Aorta (tissue), 5 donors: ENCODE measurements around the gene SLC25A48. TPM values are rescaled to one million over a fixed set of nuclear protein-coding genes. Genes with fewer than 3 reads are reported as not detected.

Experiments used
- ATAC-seq: fragments of 200-7000 bp; cut with Tn5 transposase; one replicate; pipeline ENCODE4 v1.9.1; 2022; ENCODE audit warnings: moderate library complexity; ENCODE audit not compliant: low FRiP score
- DNase-seq, 2 donors: peaks; one replicate each; pipeline ENCODE4 v3.0.0-alpha.2; 2020
- H3K27ac ChIP-seq, 2 donors: one replicate each; pipeline ENCODE4 v1.5.1; 2013; ENCODE audit warnings: low read length in 2 of 2, mild to moderate bottlenecking in 2 of 2, moderate library complexity in 2 of 2, control low read depth in 1 of 2, inconsistent platforms in 1 of 2, low read depth in 1 of 2
- H3K27me3 ChIP-seq, 2 donors: one replicate each; pipeline ENCODE4 v1.6.1; 2013; ENCODE audit warnings: control low read depth in 1 of 2, low read length in 1 of 2, mild to moderate bottlenecking in 1 of 2, moderate library complexity in 1 of 2; ENCODE audit not compliant: insufficient read depth in 2 of 2, control insufficient read depth in 1 of 2
- H3K36me3 ChIP-seq, 2 donors: one replicate each; pipeline ENCODE4 v1.6.1; 2013; ENCODE audit warnings: control low read depth in 1 of 2, low read length in 1 of 2, mild to moderate bottlenecking in 1 of 2; ENCODE audit not compliant: insufficient read depth in 2 of 2, control insufficient read depth in 1 of 2
- H3K4me1 ChIP-seq, 2 donors: one replicate each; pipeline ENCODE4 v1.6.1; 2013; ENCODE audit warnings: low read length in 2 of 2, control low read depth in 1 of 2, mild to moderate bottlenecking in 1 of 2, moderate library complexity in 1 of 2; ENCODE audit not compliant: insufficient read depth in 2 of 2, control insufficient read depth in 1 of 2
- H3K4me3 ChIP-seq, 2 donors: one replicate each; pipeline ENCODE4 v1.5.1; 2013; ENCODE audit warnings: low read length in 2 of 2, control low read depth in 1 of 2, mild to moderate bottlenecking in 1 of 2
- H3K9me3 ChIP-seq: one replicate; pipeline ENCODE4 v1.6.1; 2013; ENCODE audit warnings: mild to moderate bottlenecking, low read length; ENCODE audit not compliant: control insufficient read depth
- WGBS, 2 donors: extraction: QIAGEN DNeasy Blood & Tissue Kit; methylation state at CpG; one replicate each; pipeline ENCODE4 v1.1.7; 2013; 5-methylcytosine and 5-hydroxymethylcytosine counted together
- intact Hi-C, 2 donors: fragments of 100-400 bp; cut with DNase I; formaldehyde crosslinking; loops; one replicate each; pipeline versions ENCODE4 v1.14.2 to v1.15.0; 2022
- polyA plus RNA-seq, 2 donors: library from polyadenylated mRNA; stranded (reverse); fragments of 200-250 nt; gene quantifications; one replicate each; pipeline ENCODE4 v1.2.3, GENCODE V29; 2013
- total RNA-seq, 2 donors: library from RNA; stranded (reverse); fragmentation: NEBNext Ultra II Directional; extraction: Animal tissue kit (Norgen Biotek cat#: 25700); gene quantifications; one replicate each; pipeline ENCODE4 v1.2.1, GENCODE V29; 2021
- donor health status: healthy with polysubstance abuse.
- donor health status: Bipolar disorder and iron deficiency.
- donor health status: DM: no; HTN: no; CAD: no.
- donor health status: DM: no; HTN: no; CAD: no.
- donor health status: DM: yes; HTN: yes; CAD: no.

SLC25A48 gene
- total and polyA plus RNA-seq, 4 donors, result 0.42 to 1.1 TPM; not detected in 2

GRCh38 chr5:135859641-135860040 is 25.2 kb downstream of the SLC25A48 start:
- Histone ChIP-seq H3K4me1 (no peaks in the 10 kb centered on the region), H3K36me3 (no peaks in the 10 kb centered on the region), H3K4me3 (no peak overlapping the region), H3K9me3 (peaks cover 2% of the 10 kb centered on the region), H3K27ac (no peak overlapping the region), H3K27me3 (no peaks in the 10 kb centered on the region)
- intact Hi-C loops, result no loop called here
- no peak for DNase-seq
- no peak for ATAC-seq
- 85 to 92% methylated on average over 1 of the region's 1 CpG for WGBS, 2 donors

- Histone ChIP-seq H3K27ac (no peak overlapping the region), H3K4me3 (no peak overlapping the region), H3K36me3 (no peaks in the 10 kb centered on the region), H3K27me3 (no peaks in the 10 kb centered on the region), H3K4me1 (no peaks in the 10 kb centered on the region), H3K9me3 (peaks cover 2% of the 10 kb centered on the region)
- 89 to 96% methylated on average over 1 of the region's 1 CpG for WGBS, 2 donors
- DNase-seq (no peak), ATAC-seq (no peak)
- intact Hi-C loops, result no loop called here
Observed at GRCh38 chr5:135861641-135862040, 27.2 kb downstream of the SLC25A48 start.

- Histone ChIP-seq H3K36me3 (no peaks in the 10 kb centered on the region), H3K27ac (no peak overlapping the region), H3K4me1 (no peaks in the 10 kb centered on the region), H3K9me3 (peaks cover 1% of the 10 kb centered on the region), H3K4me3 (no peak overlapping the region), H3K27me3 (no peaks in the 10 kb centered on the region)
- intact Hi-C loops, result no loop called here
- no peak for ATAC-seq
- DNase-seq, result no peak
Observed at GRCh38 chr5:135862086-135862485, 27.6 kb downstream of the SLC25A48 start.

- H3K9me3 ChIP-seq, result no peaks in the 10 kb centered on the region
- H3K27ac ChIP-seq, result no peak overlapping the region
- intact Hi-C loops, result no loop called here
- no peaks in the 10 kb centered on the region for H3K36me3 ChIP-seq
- H3K27me3 ChIP-seq, result no peaks in the 10 kb centered on the region
- H3K4me1 ChIP-seq, result no peaks in the 10 kb centered on the region
- DNase-seq, result no peak
- no peak overlapping the region for H3K4me3 ChIP-seq
- 95 to 98% methylated on average over 2 of the region's 2 CpGs for WGBS, 2 donors
- ATAC-seq, result no peak
Observed at GRCh38 chr5:135862744-135863143, 28.3 kb downstream of the SLC25A48 start.

- WGBS, 2 donors, result 48 to 64% methylated on average over 3 of the region's 3 CpGs
- ATAC-seq, result no peak
- no peaks in the 10 kb centered on the region for H3K9me3 ChIP-seq
- no peak overlapping the region for H3K4me3 ChIP-seq
- no peak for DNase-seq
- intact Hi-C loops, result no loop called here
- no peak overlapping the region for H3K27ac ChIP-seq
- no peaks in the 10 kb centered on the region for H3K27me3 ChIP-seq
- no peaks in the 10 kb centered on the region for H3K4me1 ChIP-seq
- H3K36me3 ChIP-seq, result no peaks in the 10 kb centered on the region
Observed at GRCh38 chr5:135864503-135865435, 30.3 kb downstream of the SLC25A48 start.

- no peaks in the 10 kb centered on the region for H3K4me1 ChIP-seq
- H3K27ac ChIP-seq, result no peak overlapping the region
- no peaks in the 10 kb centered on the region for H3K36me3 ChIP-seq
- no peak for ATAC-seq
- intact Hi-C loops, result no loop called here
- no peaks in the 10 kb centered on the region for H3K9me3 ChIP-seq
- H3K27me3 ChIP-seq, result no peaks in the 10 kb centered on the region
- DNase-seq, result no peak
- H3K4me3 ChIP-seq, result no peak overlapping the region
- WGBS, 2 donors, result 94 to 97% methylated on average over 2 of the region's 2 CpGs
Observed at GRCh38 chr5:135866016-135866415, 31.6 kb downstream of the SLC25A48 start.

GRCh38 chr5:135867599-135867998 is 33.1 kb downstream of the SLC25A48 start:
- Histone ChIP-seq H3K4me1 (no peaks in the 10 kb centered on the region), H3K9me3 (no peaks in the 10 kb centered on the region), H3K4me3 (no peak overlapping the region), H3K27ac (no peak overlapping the region), H3K36me3 (no peaks in the 10 kb centered on the region), H3K27me3 (no peaks in the 10 kb centered on the region)
- intact Hi-C loops, result no loop called here
- ATAC-seq, result no peak
- DNase-seq, result no peak

- intact Hi-C loops, result no loop called here
- no peaks in the 10 kb centered on the region for H3K27me3 ChIP-seq
- no peak for DNase-seq
- no peak overlapping the region for H3K27ac ChIP-seq
- ATAC-seq, result no peak
- no peak overlapping the region for H3K4me3 ChIP-seq
- no peaks in the 10 kb centered on the region for H3K4me1 ChIP-seq
- 57 to 81% methylated on average over 2 of the region's 2 CpGs for WGBS, 2 donors
- no peaks in the 10 kb centered on the region for H3K9me3 ChIP-seq
- no peaks in the 10 kb centered on the region for H3K36me3 ChIP-seq
Observed at GRCh38 chr5:135868681-135869080, 34.2 kb downstream of the SLC25A48 start.

GRCh38 chr5:135869276-135869675 is 34.8 kb downstream of the SLC25A48 start:
- ATAC-seq (no peak), DNase-seq (no peak)
- intact Hi-C loops, result no loop called here
- Histone ChIP-seq H3K27ac (no peak overlapping the region), H3K36me3 (no peaks in the 10 kb centered on the region), H3K4me3 (no peak overlapping the region), H3K4me1 (no peaks in the 10 kb centered on the region), H3K27me3 (no peaks in the 10 kb centered on the region), H3K9me3 (no peaks in the 10 kb centered on the region)
- WGBS, 2 donors, result 79 to 81% methylated on average over 2 of the region's 2 CpGs
